NT2/D1 (cell line): Measurements from ENCODE around the gene CARD8.

Source experiments
- SUZ12 ChIP-seq: IDR thresholded peaks from 2 replicates; pipeline ENCODE4 v1.6.1; 2011; ENCODE audit not compliant: insufficient read length, insufficient read depth; ENCODE audit errors: extremely low read depth
- YY1 ChIP-seq: IDR thresholded peaks from 2 replicates; pipeline ENCODE4 v1.6.1; 2011; ENCODE audit not compliant: insufficient read length, insufficient read depth
- ZNF274 ChIP-seq: IDR thresholded peaks from 2 replicates; pipeline ENCODE4 v1.6.1; 2011; ENCODE audit warnings: mild to moderate bottlenecking, low read depth, low read length

DNA sequence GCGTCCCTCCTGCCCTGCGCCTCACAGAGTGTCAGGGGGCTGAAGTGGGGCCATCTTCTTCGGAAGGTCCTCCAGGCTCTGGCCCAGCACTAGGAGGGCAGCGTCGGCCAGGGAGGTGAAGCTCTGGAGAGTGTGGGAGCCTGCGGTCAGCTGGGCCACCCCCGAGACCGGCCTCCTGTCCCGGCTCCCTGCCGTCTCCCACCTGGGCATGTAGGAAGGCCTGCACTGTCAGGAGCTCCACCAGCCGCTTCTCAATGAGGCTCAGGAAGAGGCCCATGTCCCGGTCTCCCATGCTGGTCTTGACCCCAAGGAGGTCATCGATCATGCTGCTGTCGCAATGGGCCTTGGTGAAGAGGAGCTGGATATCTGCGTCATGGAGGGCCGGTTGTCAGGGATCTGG is 42.3 kb upstream of the CARD8 start:
- TF ChIP-seq YY1: no peak
- TF ChIP-seq ZNF274: no peak
- TF ChIP-seq SUZ12: no peak
